GM19238 (cell line): ENCODE results near the gene PSMB9.
"Not testable (repeated sequence)": the region's sequence is repeated elsewhere in the genome, so short reads cannot be mapped to it uniquely, and the experiment has no call there.

ENCODE experiments used
- DNase-seq: peaks from one replicate; pipeline ENCODE4 v3.0.0; 2011; ENCODE audit warnings: low spot score; ENCODE audit not compliant: insufficient read length

Gene PSMB9

DNA sequence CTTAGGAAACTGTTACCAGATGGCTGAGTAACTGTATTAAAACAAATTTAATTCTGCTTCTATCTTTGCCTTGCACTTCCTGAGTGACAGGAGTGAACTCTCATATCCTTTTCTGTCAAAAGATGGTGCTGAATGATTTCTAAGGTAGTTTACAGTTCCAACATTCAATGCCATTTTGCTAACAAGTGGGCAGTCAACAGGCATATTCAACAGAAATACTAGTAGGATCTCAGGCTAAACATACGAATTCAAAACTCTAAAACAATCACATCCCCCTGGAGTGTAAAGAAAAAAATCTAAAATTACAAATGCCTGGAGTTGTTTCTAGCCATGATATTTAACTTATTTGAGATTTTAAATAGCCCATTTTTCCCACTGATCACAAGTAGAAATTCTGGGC lies 6.7 kb downstream of the PSMB9 start:
- no peak for DNase-seq

DNA sequence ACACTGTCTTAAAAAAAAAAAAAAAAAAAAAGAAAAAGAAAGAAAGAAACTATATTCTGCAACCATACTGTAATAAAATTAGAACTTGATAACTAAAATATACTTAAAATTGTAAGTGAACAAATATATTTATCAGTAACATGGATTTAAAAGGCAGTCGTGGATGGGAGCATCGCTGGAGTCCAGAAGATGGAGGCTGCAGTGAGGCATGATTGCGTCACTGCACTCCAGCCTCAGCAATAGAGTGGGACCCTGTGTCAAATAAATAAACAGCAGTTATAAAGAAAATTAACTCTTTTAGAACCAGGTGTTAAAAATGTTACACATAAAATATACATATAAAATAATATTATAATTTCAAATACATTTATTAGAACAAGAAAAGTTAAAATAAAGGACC lies 8.7 kb downstream of the PSMB9 start:
- no peak for DNase-seq

DNA sequence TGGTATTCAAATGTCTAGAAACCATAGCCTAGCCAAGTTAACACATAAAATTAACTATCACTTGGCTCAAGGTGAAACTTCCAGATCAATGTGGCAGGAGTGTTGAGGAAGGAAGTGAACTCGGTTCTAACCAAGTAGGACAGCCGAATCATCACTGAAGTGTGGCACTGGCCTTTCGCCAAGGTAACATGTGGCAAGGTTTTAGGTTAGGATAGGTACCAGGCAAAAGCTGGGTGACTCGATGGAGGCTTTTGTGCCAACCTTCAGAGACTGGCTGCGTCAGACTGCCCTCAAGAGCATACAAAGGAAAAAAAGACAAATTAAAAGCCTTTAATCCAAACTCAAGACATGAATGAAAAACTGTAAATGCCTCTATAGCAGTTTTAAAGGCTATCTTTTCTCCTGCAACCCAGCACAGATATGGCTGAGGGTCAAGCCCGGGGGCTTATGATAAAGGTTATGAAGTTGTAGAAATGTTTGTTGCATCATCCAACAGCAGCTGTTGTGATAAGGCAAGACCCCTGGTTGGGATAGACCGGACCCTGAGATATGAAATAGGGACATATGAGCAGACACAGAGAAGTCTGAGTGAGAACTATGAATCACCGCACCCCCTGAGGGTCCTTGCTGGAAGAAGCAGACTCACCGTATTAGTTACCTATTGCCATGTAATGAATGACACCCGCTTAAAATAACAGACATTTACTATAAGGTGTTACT lies 11.9 kb downstream of the PSMB9 start:
- DNase-seq = no peak

- no peak for DNase-seq
Observed at GRCh38 chr6:32867022-32867477, 13.1 kb downstream of the PSMB9 start.

GRCh38 chr6:32867554-32868256 lies 13.7 kb downstream of the PSMB9 start:
- DNase-seq = no peak

DNA sequence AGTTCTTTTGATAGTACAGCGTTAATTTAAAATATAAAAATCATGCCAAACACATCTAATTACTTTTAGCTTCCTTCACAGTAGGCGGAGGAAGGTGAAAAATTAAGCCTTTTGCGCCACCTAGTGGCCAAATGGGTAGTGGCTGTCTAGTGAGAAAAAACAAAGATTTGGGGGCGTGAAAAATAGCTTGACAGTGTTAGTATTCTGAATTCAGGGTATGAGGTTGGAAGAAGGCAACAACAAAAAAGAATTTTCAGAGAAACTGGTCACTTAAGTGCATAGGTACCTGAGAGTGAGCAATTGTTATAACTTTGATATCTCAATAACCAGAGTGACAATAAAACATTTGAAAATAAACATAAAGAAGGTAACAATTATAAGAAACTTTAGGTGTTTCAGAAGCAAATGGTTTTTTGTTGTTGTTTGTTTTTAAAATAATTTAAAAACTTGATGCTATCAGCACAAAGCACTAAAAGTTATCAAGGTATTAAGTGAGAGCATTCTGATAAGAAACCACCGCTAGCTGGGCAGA lies 14.3 kb downstream of the PSMB9 start:
- no peak for DNase-seq

GRCh38 chr6:32873947-32874346 lies 20.0 kb downstream of the PSMB9 start:
- DNase-seq = not testable (repeated sequence)

DNA sequence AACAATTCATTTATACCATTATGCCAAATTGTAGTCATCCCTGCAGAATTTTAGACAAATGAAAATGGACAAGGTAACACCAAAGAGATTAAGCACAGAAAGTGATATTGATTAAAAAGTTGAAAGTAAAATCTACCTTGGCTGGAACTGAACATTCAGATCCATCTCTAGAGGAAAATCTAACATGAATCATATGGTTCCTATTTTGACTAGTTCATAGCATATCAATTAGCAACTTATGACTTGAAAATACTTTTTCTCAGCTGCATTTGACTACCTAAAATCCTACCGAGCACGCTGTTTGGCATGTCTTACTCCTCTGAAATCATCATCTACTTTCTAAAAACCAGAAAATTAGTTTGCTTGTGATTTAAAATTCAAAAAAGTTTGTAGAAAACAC lies 22.6 kb downstream of the PSMB9 start:
- no peak for DNase-seq

DNA sequence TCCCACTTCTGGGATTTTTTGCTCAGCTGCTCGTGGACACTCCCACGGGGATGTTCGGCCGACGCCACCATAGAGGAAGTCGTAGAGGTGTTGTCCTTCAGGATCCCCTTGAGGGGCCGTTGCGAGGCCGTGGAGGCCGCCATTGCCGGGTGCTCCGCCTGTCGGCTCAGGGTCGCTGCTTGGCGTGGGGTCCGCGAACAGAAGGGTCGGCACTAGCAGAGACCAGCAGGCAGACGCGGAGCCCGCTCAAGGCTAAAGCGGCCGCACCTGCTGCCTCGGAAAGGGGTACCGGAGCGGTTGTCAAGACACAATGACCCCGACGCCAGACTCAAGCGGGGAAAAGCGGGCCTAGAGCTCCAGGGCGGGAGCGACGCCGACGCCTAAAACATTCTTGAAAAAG lies 25.7 kb downstream of the PSMB9 start:
- no peak for DNase-seq

- DNase-seq = not testable (repeated sequence)
Observed at GRCh38 chr6:32880962-32881361, 27.0 kb downstream of the PSMB9 start.

DNA sequence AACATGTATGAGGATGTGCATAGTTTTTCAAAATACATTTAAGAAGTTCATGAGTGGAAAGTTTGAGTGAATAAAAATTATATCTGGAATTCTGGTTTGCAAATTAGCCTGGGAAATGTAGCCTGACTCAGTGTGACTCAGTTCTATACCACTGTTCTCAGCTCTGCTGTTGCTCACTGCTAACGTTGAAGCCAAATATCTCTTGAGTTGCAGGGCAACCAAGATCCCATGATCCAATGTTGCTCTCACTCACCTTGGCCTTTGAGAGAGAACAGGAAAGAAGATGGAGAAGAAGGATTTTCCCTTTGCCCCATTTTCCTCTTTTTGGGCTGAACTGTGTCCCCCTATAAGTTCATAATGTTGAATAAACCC lies 28.9 kb downstream of the PSMB9 start:
- no peak for DNase-seq

DNA sequence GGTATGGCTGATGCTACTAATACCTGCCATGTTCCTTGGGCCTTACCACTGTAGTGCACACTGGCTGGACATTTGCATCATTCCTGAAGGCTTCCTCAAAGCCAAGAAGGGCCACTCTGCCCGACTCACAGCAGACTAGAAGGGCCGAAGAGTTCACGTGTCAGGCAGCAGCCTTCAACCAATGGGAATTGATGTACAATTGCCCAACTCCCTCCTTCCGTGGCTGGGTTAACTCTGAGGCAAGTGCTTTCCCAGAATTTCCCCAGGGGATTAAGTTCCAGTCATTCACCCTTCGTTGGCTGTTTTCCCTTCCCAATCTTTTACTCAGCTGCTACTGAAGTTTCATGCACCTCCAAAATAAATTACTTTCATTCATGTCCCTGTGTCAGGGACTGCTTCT lies 29.8 kb downstream of the PSMB9 start:
- no peak for DNase-seq

DNA sequence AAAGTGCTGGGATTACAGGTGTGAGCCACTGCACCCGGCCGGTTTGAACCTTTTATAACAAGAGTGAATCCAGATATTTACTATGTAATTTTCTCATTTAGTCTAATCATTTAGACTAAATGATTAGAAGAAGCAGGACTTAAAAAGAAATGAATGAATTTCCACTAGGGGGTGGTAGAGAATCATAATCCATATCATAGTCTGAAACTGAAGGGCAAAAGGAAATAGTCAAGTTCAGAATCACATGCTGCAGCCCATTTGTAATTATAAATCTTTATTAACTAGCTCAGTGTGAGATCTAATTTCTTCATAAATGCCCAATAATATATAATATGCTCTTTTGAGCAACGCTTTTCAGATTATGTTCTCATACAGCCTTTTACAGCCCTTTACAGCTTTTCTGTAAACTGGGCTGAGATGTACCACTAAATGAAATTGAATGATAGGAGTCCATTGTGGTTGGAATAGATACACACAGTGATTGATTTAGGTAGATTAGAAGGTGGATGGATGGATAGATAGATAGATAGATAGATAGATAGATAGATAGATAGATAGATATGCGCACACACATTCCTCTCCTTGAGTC lies 31.8 kb downstream of the PSMB9 start:
- DNase-seq = peak; percentile 22

- DNase-seq = no peak
Observed at GRCh38 chr6:32886681-32887383, 32.8 kb downstream of the PSMB9 start.

DNA sequence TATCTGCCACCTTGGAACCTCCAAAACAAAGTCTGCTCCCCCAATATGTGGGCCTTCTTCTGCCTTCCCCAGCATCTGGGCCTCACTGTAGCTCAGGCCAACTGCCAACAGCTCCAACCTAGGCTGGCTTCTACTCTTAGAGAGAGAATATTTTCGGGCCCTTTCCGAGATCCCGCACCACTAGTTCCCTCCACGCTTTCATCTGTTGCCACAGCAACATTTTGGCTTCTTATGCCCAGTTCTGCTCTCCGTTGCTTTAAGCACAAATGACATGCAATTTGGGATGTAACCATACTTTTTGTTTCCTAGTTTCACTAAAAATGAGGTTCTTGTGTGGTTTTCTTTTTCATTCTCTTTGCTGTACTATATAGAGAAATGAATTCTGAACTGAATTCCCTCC lies 33.6 kb downstream of the PSMB9 start:
- DNase-seq = no peak

GRCh38 chr6:32888576-32888975 lies 34.6 kb downstream of the PSMB9 start:
- no peak for DNase-seq

DNA sequence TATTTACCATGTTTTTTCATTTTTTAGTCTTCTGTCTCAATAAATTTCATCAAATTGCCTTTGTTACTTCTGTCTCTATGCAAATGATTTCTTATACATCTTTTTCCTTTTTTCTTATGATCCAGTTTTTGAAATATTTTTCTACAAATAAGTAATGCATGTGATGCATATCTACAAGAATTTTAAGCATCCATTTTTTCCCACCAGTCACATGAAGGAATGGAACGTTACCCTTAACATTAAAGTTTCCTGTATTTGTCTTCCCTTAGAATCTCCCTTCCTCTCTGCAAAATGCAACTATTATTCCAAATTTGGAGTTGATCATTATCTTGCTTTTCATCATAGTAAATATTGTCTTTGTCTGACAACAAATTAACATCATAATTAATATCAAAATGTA lies 35.5 kb downstream of the PSMB9 start:
- no peak for DNase-seq

GRCh38 chr6:32890831-32891230 lies 36.8 kb downstream of the PSMB9 start:
- DNase-seq = no peak

DNA sequence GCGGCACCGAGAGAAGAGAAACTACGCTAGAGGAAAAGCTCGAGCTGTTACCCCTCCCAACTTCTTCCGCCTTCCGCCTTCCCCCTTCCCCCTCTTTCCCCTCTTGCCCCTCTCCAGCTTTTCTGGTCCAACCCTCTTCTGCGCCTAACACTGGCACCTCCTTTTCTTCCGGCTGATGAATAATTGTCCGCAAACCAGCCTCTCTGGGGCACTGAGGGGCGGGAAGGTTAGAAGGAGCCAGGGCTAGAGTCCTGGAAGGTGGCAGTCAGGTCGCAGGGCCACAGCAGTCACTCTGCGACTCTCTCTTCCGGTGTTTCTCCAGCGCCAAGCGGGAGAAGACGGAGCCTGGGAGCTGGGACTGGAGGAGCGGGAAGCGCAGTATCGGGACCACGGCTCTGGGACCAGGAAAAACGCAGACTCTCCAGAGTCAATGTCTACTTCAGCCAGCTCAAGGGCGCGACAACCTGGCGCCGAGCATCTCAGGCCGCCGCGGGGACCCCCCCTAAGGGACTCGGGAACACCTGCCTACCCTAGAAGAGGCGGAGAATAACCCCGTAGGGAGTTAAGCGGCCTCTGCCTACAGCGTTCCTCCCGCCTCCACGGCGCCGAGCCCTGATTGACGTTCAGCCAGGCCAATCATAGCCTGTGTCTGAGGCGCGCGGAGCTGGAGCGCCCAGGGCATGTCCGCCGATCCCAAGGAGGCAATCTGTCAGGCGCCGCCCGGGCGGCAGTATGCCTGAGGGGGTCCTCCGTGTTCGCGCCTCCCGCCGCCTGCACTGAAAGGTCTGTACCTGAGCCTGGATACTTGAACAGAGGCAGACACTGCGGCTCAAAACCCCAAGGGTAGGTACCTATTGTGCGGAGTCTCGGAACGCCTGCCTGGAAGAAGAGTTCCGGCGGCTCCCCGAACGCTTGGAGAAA lies 40.4 kb downstream of the PSMB9 start:
- DNase-seq = peak; percentile 90

- DNase-seq = no peak
Observed at GRCh38 chr6:32895006-32895345, 41.0 kb downstream of the PSMB9 start.

- DNase-seq = no peak
Observed at GRCh38 chr6:32903952-32904351, 50.0 kb downstream of the PSMB9 start.
